Small intestine (tissue), 7 donors: ENCODE data around the gene GLI1. TPM values are rescaled to one million over a fixed set of nuclear protein-coding genes. Genes with fewer than 3 reads are reported as not detected.
"Not testable (repeated sequence)": the region's sequence is repeated elsewhere in the genome, so short reads cannot be mapped to it uniquely, and the experiment has no call there.

ENCODE experiments used
- DNase-seq, 2 donors: peaks; one replicate each; pipeline versions ENCODE4 v3.0.0 to v3.0.0-alpha.2; 2013
- FAIRE-seq: peaks from 2 replicates; lab custom pipeline; 2012; peaks lifted over from hg19 to GRCh38; lab: Jason Lieb, UNC
- H3K27ac ChIP-seq, 3 donors: one replicate each; pipeline ENCODE4 v1.5.1; 2013; ENCODE audit warnings: low read length in 2 of 3, mild to moderate bottlenecking in 2 of 3, control low read depth in 1 of 3, inconsistent platforms in 1 of 3, low read depth in 1 of 3, moderate library complexity in 1 of 3
- H3K27me3 ChIP-seq, 3 donors: one replicate each; pipeline ENCODE4 v1.6.1; 2013; ENCODE audit warnings: low read length in 3 of 3, inconsistent platforms in 1 of 3; ENCODE audit not compliant: control insufficient read depth in 3 of 3, insufficient read depth in 3 of 3
- H3K36me3 ChIP-seq, 3 donors: one replicate each; pipeline ENCODE4 v1.6.1; 2013; ENCODE audit warnings: low read length in 3 of 3, inconsistent platforms in 1 of 3, low read depth in 1 of 3, mild to moderate bottlenecking in 1 of 3, moderate library complexity in 1 of 3; ENCODE audit not compliant: control insufficient read depth in 3 of 3, insufficient read depth in 2 of 3
- H3K4me1 ChIP-seq, 3 donors: one replicate each; pipeline ENCODE4 v1.6.1; 2013; ENCODE audit warnings: low read length in 2 of 3, inconsistent platforms in 1 of 3, low read depth in 1 of 3, mild to moderate bottlenecking in 1 of 3, moderate library complexity in 1 of 3; ENCODE audit not compliant: control insufficient read depth in 3 of 3, insufficient read depth in 2 of 3
- H3K4me3 ChIP-seq, 3 donors: one replicate each; pipeline ENCODE4 v1.5.1; 2013; ENCODE audit warnings: low read length in 3 of 3, control low read depth in 1 of 3, inconsistent platforms in 1 of 3, low read depth in 1 of 3, mild to moderate bottlenecking in 1 of 3, moderate library complexity in 1 of 3
- H3K9me3 ChIP-seq, 2 donors: one replicate each; pipeline ENCODE4 v1.6.1; 2013; ENCODE audit warnings: low read depth in 1 of 2, low read length in 1 of 2; ENCODE audit not compliant: control insufficient read depth in 2 of 2, insufficient read depth in 1 of 2
- WGBS, 3 donors: extraction: QIAGEN DNeasy Blood & Tissue Kit; methylation state at CpG; one replicate each; pipeline ENCODE4 v1.1.7; 2013; 5-methylcytosine and 5-hydroxymethylcytosine counted together
- polyA plus RNA-seq, 4 donors: library from polyadenylated mRNA; stranded (reverse) in 3 of 4; unstranded in 1 of 4; fragments of 200-250 nt in 3 of 4; fragments of 120-200 nt in 1 of 4; gene quantifications; one replicate each; pipeline versions ENCODE4 v1.2.1 to v1.2.3, GENCODE V29; 2013
- donor health status: healthy with polysubstance abuse.
- donor health status: control.
- donor health status: control.
- donor health status: Bipolar disorder and iron deficiency.
- donor health status: healthy.

GLI1 gene
- polyA plus RNA-seq, 4 donors, result 1.5 to 5.5 (median 1.9) TPM; not detected in 1

DNA sequence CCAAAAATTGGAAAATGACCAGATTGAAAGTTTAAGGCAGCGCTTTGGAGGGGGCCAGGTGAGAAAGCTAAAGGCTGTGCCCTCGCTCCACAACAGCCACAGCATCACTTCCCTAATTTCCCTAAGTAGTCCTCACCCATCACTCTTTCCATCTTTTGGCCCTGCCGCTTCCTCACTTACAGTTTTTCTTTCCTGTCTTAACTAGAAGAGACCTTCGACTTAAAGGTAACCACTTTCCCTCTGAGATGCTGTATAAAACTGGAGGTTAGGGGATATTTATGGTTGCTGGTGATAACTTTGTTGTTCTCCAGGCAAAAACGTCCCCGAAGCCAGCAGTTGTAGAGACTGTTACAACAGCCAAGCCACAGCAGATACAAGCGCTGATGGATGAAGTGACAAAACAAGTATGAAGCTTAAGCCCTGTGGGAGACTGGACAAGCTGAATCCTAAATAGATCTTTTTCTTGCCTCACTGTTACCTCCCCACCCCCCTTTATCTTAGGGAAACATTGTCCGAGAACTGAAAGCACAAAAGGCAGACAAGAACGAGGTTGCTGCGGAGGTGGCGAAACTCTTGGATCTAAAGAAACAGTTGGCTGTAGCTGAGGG, 56.5 kb downstream of the GLI1 start:
- FAIRE-seq, result no peak
- H3K9me3 ChIP-seq, result no peaks in the 10 kb centered on the region
- H3K4me1 ChIP-seq, result peaks cover 0 to 16% (median 0%) of the 10 kb centered on the region in 3 donors
- peaks cover 13 to 67% (median 33%) of the 10 kb centered on the region in 3 donors for H3K36me3 ChIP-seq
- no peak overlapping the region for H3K4me3 ChIP-seq
- 83 to 86% (median 84%) methylated on average over 11 of the region's 11 CpGs for WGBS, 3 donors
- H3K27me3 ChIP-seq, result no peaks in the 10 kb centered on the region
- no peak for DNase-seq
- no peak overlapping the region for H3K27ac ChIP-seq

DNA sequence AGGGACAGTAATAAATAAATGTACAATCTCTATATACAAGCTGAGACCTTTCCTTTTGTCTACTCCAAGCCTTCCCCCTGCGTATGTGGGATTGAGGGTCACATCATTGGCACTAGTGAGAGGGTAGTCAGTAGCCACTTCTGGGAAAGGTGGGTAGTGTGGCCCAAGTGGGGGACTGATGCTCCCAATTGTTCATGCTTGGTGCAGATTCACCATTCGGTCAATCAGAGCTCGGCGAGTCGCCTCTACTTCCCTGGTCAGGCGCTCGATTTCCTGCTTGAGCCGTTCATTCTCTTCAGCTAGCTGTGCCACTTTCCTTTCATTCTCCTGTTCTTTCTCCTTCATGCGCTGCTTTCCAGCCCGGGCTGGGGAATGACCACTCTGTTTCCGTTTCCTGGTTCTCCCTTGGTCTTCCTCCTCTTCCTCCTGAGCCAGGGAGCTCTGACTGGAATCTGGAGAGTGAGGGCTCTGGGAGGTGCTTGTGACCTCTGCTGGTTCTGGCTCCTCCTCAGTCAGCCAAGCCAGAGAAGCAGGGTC, 57.1 kb downstream of the GLI1 start:
- H3K36me3 ChIP-seq, result peaks cover 13 to 61% (median 33%) of the 10 kb centered on the region in 3 donors
- FAIRE-seq (no peak), DNase-seq (no peak)
- no peaks in the 10 kb centered on the region for H3K27me3 ChIP-seq
- no peaks in the 10 kb centered on the region for H3K9me3 ChIP-seq
- H3K27ac ChIP-seq, result no peak overlapping the region
- H3K4me1 ChIP-seq, result peaks cover 0 to 22% (median 3%) of the 10 kb centered on the region in 3 donors
- H3K4me3 ChIP-seq, result no peak overlapping the region
- 88 to 91% (median 90%) methylated on average over 11 of the region's 11 CpGs for WGBS, 3 donors

DNA sequence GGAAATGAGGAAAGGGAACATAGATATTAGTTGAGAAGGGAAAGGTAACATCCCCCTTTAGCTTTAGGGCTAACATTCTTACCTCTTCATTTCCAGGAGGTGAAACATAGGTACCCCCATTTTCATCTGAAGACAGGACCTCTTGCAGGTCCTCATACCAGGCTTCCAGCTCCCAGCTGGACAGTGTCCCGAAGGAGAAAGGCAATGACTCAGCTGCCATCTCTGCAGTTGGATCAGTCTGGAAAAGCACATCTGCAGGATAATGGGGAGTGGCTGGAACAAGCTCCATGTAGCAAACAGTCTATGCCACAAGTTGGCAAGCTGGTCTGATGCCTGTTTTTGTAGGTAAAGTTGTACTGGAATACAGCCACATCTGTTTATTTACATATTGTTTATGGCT, 57.6 kb downstream of the GLI1 start:
- Histone ChIP-seq H3K36me3 (peaks cover 13 to 56% (median 30%) of the 10 kb centered on the region in 3 donors), H3K27me3 (no peaks in the 10 kb centered on the region), H3K4me1 (peaks cover 0 to 27% (median 3%) of the 10 kb centered on the region in 3 donors), H3K4me3 (no peak overlapping the region), H3K9me3 (no peaks in the 10 kb centered on the region), H3K27ac (no peak overlapping the region)
- FAIRE-seq (no peak), DNase-seq (no peak)
- WGBS, 3 donors, result 56 to 77% (median 70%) methylated on average over 1 of the region's 1 CpG

DNA sequence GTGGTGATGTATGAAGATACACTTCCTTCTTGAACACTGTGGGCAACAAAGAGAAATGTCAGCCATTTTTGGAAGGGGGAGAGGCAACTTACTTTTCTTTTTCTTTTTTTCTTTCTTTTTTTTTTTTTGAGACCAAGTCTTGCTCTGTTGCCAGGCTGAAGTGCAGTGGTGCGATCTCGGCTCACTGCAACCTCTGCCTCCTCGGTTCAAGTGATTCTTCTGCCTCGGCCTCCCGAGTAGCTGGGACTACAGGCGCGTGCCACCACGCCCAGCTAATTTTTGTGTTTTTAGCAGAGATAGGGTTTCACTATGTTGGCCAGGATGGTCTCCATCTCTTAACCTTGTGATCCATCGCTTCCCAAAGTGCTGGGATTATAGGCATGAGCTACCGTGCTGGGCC, 58.1 kb downstream of the GLI1 start:
- peaks cover 12 to 54% (median 28%) of the 10 kb centered on the region in 3 donors for H3K36me3 ChIP-seq
- H3K4me1 ChIP-seq, result peaks cover 0 to 28% (median 3%) of the 10 kb centered on the region in 3 donors
- H3K27me3 ChIP-seq, H3K4me3 ChIP-seq, FAIRE-seq, H3K27ac ChIP-seq, H3K9me3 ChIP-seq, DNase-seq: not testable (repeated sequence)
- 88 to 91% (median 90%) methylated on average over 10 of the region's 10 CpGs for WGBS, 3 donors

DNA sequence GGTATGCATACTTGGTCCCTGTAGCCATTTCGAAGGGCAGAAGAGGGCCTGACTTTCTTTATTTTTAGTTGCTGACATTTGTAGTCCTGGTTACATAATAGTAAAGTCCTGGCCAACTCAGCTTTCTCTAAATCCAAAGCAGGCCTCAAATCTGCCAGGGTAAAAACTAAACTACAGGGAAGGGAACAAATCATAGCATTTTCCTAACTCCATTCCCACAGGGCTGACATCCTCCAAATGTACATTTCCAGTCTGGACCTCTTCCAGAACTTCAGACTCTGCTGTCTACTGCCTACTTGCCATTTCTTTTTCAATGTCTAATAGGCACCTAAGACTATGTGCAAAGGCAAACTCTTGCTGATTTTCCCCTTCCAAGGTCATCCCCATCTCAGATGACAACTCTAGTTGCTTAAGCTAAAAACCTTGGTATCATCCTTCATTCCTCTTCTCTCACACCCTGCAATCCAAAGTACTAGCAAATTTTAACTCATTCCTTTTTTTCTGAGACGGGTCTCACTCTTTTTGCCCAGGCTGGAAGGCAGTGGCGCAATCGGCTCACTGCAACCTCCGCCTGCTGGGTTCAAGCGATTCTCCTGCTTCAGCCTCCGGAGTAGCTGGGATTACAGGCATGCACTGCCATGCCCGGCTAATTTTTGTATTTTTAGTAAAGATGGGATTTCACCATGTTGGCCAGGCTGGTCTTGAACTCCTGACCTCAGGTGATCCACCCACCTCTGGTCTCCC, 58.8 kb downstream of the GLI1 start:
- H3K4me3 ChIP-seq, result peak overlapping the region in 2 of 3 donors; percentile 85 to 99
- DNase-seq (no peak), FAIRE-seq (no peak)
- no peaks in the 10 kb centered on the region for H3K9me3 ChIP-seq
- H3K27me3 ChIP-seq, result no peaks in the 10 kb centered on the region
- H3K4me1 ChIP-seq, result peaks cover 0 to 28% (median 3%) of the 10 kb centered on the region in 3 donors
- peaks cover 7 to 50% (median 28%) of the 10 kb centered on the region in 3 donors for H3K36me3 ChIP-seq
- WGBS, 3 donors, result 79 to 87% (median 81%) methylated on average over 8 of the region's 8 CpGs
- H3K27ac ChIP-seq, result peak overlapping the region in 1 of 3 donors; percentile 99

DNA sequence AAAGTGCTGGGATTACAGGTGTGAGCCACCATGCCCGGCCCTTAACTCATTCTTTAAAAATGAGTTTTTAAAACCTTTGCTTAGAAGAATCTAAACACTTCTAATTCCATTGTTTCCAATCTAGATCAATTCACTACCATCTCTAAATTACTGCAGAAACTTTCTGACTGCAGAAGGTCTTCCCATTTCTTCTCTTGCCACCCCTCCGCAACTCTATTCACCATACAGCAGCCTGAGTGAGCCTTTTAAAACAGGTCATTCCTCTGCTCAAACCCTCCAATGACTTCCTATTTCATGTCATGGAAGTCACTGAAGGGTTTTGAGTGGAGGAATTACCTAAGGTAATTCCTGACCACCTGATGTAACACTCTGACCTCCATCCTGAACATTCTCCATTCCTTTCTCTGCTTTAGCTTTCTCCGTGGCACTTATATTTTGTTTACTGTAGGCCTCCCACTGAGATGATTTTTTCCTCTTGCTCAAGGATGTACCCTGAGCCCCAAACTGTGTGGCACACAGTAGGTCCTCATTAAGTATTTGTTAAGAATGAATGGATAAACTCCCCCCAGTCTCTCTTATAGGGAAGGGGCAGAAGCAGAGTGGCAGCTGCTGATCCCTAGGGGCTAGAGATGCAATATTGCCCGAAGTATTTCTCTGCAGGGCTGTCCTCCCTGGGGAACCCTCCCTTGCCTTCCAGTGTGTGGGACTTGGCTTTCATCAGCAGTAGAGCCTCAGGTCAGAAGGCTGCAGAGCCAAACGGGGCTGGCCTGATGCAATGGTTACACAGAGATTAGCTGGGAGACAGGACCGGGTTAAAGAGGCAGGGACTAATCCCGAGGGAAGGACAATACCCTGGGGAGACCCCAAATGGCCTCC, 59.6 kb downstream of the GLI1 start:
- WGBS, 3 donors, result 23 to 27% (median 26%) methylated on average over 7 of the region's 7 CpGs
- DNase-seq (peak in 1 of 2 donors; percentile 24), FAIRE-seq (no peak)
- H3K9me3 ChIP-seq, result no peaks in the 10 kb centered on the region
- H3K4me3 ChIP-seq, result peak overlapping the region; percentile 78 to 99 (median 85)
- peaks cover 1 to 33% (median 8%) of the 10 kb centered on the region in 3 donors for H3K4me1 ChIP-seq
- H3K27me3 ChIP-seq, result no peaks in the 10 kb centered on the region
- peaks cover 6 to 47% (median 28%) of the 10 kb centered on the region in 3 donors for H3K36me3 ChIP-seq
- peak overlapping the region; percentile 96 to 99 (median 96) for H3K27ac ChIP-seq

DNA sequence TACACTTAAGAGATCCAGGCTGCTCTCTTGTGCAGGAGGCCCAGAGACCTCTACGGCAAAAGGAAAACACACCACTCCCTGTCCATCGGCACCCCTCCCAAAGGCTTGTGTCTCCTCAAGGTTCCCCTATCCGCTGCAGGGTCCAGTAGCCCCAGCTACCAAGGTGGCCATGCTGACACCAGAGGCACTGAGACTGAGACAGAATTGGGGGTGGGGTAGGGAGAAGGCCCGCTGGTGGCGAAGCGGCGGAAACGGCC, 60.1 kb downstream of the GLI1 start:
- WGBS, 3 donors, result 0 to 1% (median 0%) methylated on average over 8 of the region's 8 CpGs
- Histone ChIP-seq H3K27ac (peak overlapping the region; percentile 96 to 99 (median 96)), H3K27me3 (no peaks in the 10 kb centered on the region), H3K36me3 (peaks cover 6 to 46% (median 25%) of the 10 kb centered on the region in 3 donors), H3K4me1 (peaks cover 2 to 38% (median 11%) of the 10 kb centered on the region in 3 donors), H3K4me3 (peak overlapping the region; percentile 78 to 99 (median 85)), H3K9me3 (no peaks in the 10 kb centered on the region)
- FAIRE-seq, result no peak
- DNase-seq, result peak; percentile 38 to 66
